ENCODE data around the gene REC114. TPM values are rescaled to one million over a fixed set of nuclear protein-coding genes. Genes with fewer than 3 reads are reported as not detected.
A peak's percentile ranks its signal among the peaks of the same experiment; 100 is the strongest.

Gene REC114
- polyA plus RNA-seq, 3 donors = not detected

DNA sequence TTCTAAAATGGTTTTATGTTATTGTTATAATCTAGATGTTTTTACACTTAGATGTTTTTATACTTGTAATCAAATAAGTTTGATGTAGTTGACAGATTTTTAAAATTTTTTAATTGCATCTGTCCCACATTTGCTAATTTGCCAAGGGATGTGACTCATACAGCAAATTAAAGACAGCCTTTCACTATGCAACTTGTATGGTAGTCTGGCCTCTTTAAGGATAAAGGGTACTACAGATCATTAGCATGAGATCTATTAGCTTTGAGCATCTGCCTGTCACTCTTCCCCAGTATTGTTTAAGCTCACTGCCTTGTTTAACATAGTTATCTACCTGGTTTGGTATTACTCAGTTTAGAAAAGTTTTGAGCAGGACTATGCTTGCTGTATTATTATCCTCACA is 107.2 kb downstream of the REC114 start:
- Histone ChIP-seq H2AFZ (ENCODE audit: insufficient read depth, low read depth, low read length, poor library complexity, severe bottlenecking) (no peak overlapping the region), H3K36me3 (replicated peaks in 1 of 2; ENCODE audit: control insufficient read depth in 1 of 2, insufficient read depth in 2 of 2, low read length in 2 of 2) (peaks cover 0 to 10% of the 10 kb centered on the region in 2 donors), H3K79me2 (ENCODE audit: insufficient read depth, low read length) (no peaks in the 10 kb centered on the region), H3K9me3 (replicated peaks in 1 of 2; ENCODE audit: control insufficient read depth in 1 of 2, insufficient read depth in 1 of 2, low read length in 2 of 2) (no peaks in the 10 kb centered on the region), H3K27ac (ENCODE audit: low read depth in 1 of 2, low read length in 2 of 2) (no peak overlapping the region), H3K27me3 (ENCODE audit: control insufficient read depth in 2 of 2, insufficient read depth in 2 of 2, low read length in 2 of 2) (no peaks in the 10 kb centered on the region), H3K9ac (ENCODE audit: insufficient read depth, low read length, poor library complexity, severe bottlenecking) (no peak overlapping the region), H3K4me1 (ENCODE audit: control insufficient read depth in 1 of 2, insufficient read depth in 2 of 2, low read length in 2 of 2) (peaks cover 12 to 14% of the 10 kb centered on the region in 2 donors), H3K4me3 (replicated peaks in 1 of 3; ENCODE audit: low read depth in 2 of 3, low read length in 3 of 3) (no peak overlapping the region), H4K20me1 (ENCODE audit: insufficient read depth, low read length) (peaks cover 3% of the 10 kb centered on the region), H3K4me2 (replicated peaks; ENCODE audit: extremely low read depth, low read length, poor library complexity, severe bottlenecking) (peak overlapping the region; percentile 25)
- TF ChIP-seq CTCF (IDR thresholded peaks at IDR 0.05) = no peak
- peaks cover 15% of the 10 kb centered on the region for H3K4me1 Mint-ChIP-seq
- intact Hi-C loops (cut with micrococcal nuclease) = no loop called here
- peaks cover 0 to 4% (median 3%) of the 10 kb centered on the region in 3 donors for H3K27me3 Mint-ChIP-seq (ENCODE audit: low read depth in 3 of 3)
- no peak overlapping the region for H3K27ac Mint-ChIP-seq
- no peak for DNase-seq
- H3K36me3 Mint-ChIP-seq = peaks cover 6 to 8% of the 10 kb centered on the region in 2 donors
- no peak overlapping the region for H3K4me3 Mint-ChIP-seq
- H3K9me3 Mint-ChIP-seq = peaks cover 0 to 1% (median 0%) of the 10 kb centered on the region in 7 donors

- Histone ChIP-seq H4K20me1 (ENCODE audit: insufficient read depth, low read length) (peaks cover 13% of the 10 kb centered on the region), H3K79me2 (ENCODE audit: insufficient read depth, low read length) (no peaks in the 10 kb centered on the region), H2AFZ (ENCODE audit: insufficient read depth, low read depth, low read length, poor library complexity, severe bottlenecking) (no peak overlapping the region), H3K4me2 (replicated peaks; ENCODE audit: extremely low read depth, low read length, poor library complexity, severe bottlenecking) (no peak overlapping the region), H3K4me3 (replicated peaks in 1 of 3; ENCODE audit: low read depth in 2 of 3, low read length in 3 of 3) (no peak overlapping the region), H3K36me3 (replicated peaks in 1 of 2; ENCODE audit: control insufficient read depth in 1 of 2, insufficient read depth in 2 of 2, low read length in 2 of 2) (peaks cover 35 to 59% of the 10 kb centered on the region in 2 donors), H3K9me3 (replicated peaks in 1 of 2; ENCODE audit: control insufficient read depth in 1 of 2, insufficient read depth in 1 of 2, low read length in 2 of 2) (no peaks in the 10 kb centered on the region), H3K27me3 (ENCODE audit: control insufficient read depth in 2 of 2, insufficient read depth in 2 of 2, low read length in 2 of 2) (no peaks in the 10 kb centered on the region), H3K4me1 (ENCODE audit: control insufficient read depth in 1 of 2, insufficient read depth in 2 of 2, low read length in 2 of 2) (peaks cover 12 to 13% of the 10 kb centered on the region in 2 donors), H3K9ac (ENCODE audit: insufficient read depth, low read length, poor library complexity, severe bottlenecking) (no peak overlapping the region), H3K27ac (ENCODE audit: low read depth in 1 of 2, low read length in 2 of 2) (no peak overlapping the region)
- intact Hi-C loops (cut with micrococcal nuclease) = loop anchor here in 1 of 2 donors (5.0 kb wide), 1 partner anchor 147 kb away; no protein-coding TSS in a partner anchor
- Mint-ChIP-seq H3K27me3 (ENCODE audit: low read depth in 3 of 3) (peaks cover 0 to 3% (median 0%) of the 10 kb centered on the region in 3 donors), H3K36me3 (peaks cover 48 to 56% of the 10 kb centered on the region in 2 donors), H3K9me3 (no peaks in the 10 kb centered on the region), H3K4me3 (no peak overlapping the region), H3K4me1 (peaks cover 14% of the 10 kb centered on the region), H3K27ac (peak overlapping the region in 3 of 7 donors; percentile 38 to 76 (median 46))
- DNase-seq = no peak
- TF ChIP-seq CTCF (IDR thresholded peaks at IDR 0.05) = no peak
- WGBS (ENCODE audit: insufficient coverage) = 87% methylated on average over 3 of the region's 4 CpGs
These were observed 112.1 kb downstream of the REC114 start for GRCh38 chr15:73555080-73555479.

Data from CD14-positive monocyte (primary cell).